SK-MEL-5 (cell line): ENCODE results near the gene SCGB1D4. TPM values are rescaled to one million over a fixed set of nuclear protein-coding genes. Genes with fewer than 3 reads are reported as not detected.

Source experiments
- DNase-seq: peaks from one replicate; pipeline ENCODE4 v3.0.0-alpha.2; 2016; ENCODE audit warnings: low read depth, low spot score
- in situ Hi-C: cut with HindIII; loops from 2 replicates; pipeline ENCODE4 v1.10.0; 2016; ENCODE audit warnings: low sequenced_read_pairs, high pct_unique_total_duplicates, low pct_unique_long_range_greater_than_20kb
- total RNA-seq: library from RNA; depleted of rRNA; stranded (reverse); fragments of >200 nt; shearing (Covaris generic); gene quantifications from 2 replicates; pipeline ENCODE4 v1.2.3, GENCODE V29; 2014

The SCGB1D4 gene
- total RNA-seq, 1 experiment from 2014 or later: not detected

- DNase-seq: no peak
- in situ Hi-C loops: no loop called here
Measured at GRCh38 chr11:62309991-62310390, 11.1 kb upstream of the SCGB1D4 start.

- DNase-seq: no peak
- in situ Hi-C loops: no loop called here
Measured at GRCh38 chr11:62307950-62308349, 9.1 kb upstream of the SCGB1D4 start.

GRCh38 chr11:62306227-62306626 lies 7.4 kb upstream of the SCGB1D4 start:
- in situ Hi-C loops: no loop called here

GRCh38 chr11:62295504-62295903 lies 3.4 kb downstream of the SCGB1D4 start:
- in situ Hi-C loops: no loop called here
- DNase-seq: peak; percentile 7

More at GRCh38 chr11:62306227-62306626, 7.4 kb upstream of the SCGB1D4 start:
- DNase-seq: no peak

GRCh38 chr11:62280452-62280851 lies 18.4 kb downstream of the SCGB1D4 start:
- DNase-seq: no peak
- in situ Hi-C loops: no loop called here

GRCh38 chr11:62273789-62274275 lies 25.0 kb downstream of the SCGB1D4 start:
- no peak for DNase-seq
- in situ Hi-C loops: no loop called here

GRCh38 chr11:62273284-62273683 lies 25.6 kb downstream of the SCGB1D4 start:
- in situ Hi-C loops: no loop called here
- no peak for DNase-seq

GRCh38 chr11:62269654-62270278 lies 29.1 kb downstream of the SCGB1D4 start, which contains the start of gene SCGB2A2:
Gene SCGB2A2, plus strand, starts transcription at chr11:62270158. Its CDS starts 59 bp downstream, at chr11:62270217.
- DNase-seq: peak; percentile 15
- in situ Hi-C loops: no loop called here

- in situ Hi-C loops: no loop called here
- DNase-seq: no peak
Measured at GRCh38 chr11:62267576-62267975, 31.3 kb downstream of the SCGB1D4 start.

GRCh38 chr11:62267050-62267449 lies 31.8 kb downstream of the SCGB1D4 start:
- DNase-seq: no peak
- in situ Hi-C loops: no loop called here

- DNase-seq: no peak
- in situ Hi-C loops: no loop called here
Measured at GRCh38 chr11:62266558-62266957, 32.3 kb downstream of the SCGB1D4 start.

GRCh38 chr11:62264004-62264403 lies 34.9 kb downstream of the SCGB1D4 start:
- DNase-seq: no peak
- in situ Hi-C loops: no loop called here

GRCh38 chr11:62260261-62260953 lies 38.5 kb downstream of the SCGB1D4 start:
- in situ Hi-C loops: no loop called here
- DNase-seq: no peak

GRCh38 chr11:62256281-62256680 lies 42.6 kb downstream of the SCGB1D4 start:
- in situ Hi-C loops: no loop called here
- no peak for DNase-seq

GRCh38 chr11:62253999-62254542 lies 44.8 kb downstream of the SCGB1D4 start:
- in situ Hi-C loops: no loop called here
- DNase-seq: no peak

- DNase-seq: no peak
- in situ Hi-C loops: no loop called here
Measured at GRCh38 chr11:62251698-62252097, 47.2 kb downstream of the SCGB1D4 start.
